Measurements from ENCODE around the gene MPPED1. TPM values are rescaled to one million over a fixed set of nuclear protein-coding genes. Genes with fewer than 3 reads are reported as not detected.

Gene MPPED1
- total RNA-seq, 1 experiment from 2014 or later = 0.35 TPM

DNA sequence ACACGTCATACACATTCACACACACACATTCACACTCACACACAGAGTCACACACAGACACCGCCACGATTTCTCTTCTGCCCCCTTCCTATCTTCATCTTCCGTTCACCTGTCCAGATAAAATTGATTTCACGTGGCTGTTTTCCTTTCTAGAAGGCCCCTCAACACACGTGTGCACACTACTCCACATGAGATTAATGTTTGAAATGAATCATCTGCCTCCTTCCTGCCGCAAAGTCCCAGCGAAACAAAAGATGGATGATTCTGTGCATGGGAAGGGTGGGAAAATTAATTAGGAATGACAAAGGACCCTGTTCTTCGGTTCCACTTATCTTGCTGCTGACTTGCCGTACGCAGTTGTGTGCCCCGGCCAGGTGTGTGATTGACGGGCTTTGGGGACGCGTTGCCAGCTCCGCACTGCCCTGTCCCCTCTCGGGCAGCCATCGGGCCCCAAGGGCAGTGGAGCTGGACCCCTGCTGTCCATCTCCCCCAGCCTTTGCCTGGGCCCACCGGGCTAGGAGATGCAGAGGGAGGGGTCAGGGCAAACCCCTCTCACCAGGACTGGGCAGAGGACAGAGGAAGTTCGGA is 73.8 kb downstream of the MPPED1 start:
- Mint-ChIP-seq H3K4me1 (peaks cover 13% of the 10 kb centered on the region), H3K4me3 (no peak overlapping the region), H3K27me3 (ENCODE audit: low read depth) (no peaks in the 10 kb centered on the region; the same call in 1 of the 2 replicates), H3K36me3 (no peaks in the 10 kb centered on the region), H3K9me3 (no peaks in the 10 kb centered on the region), H3K27ac (no peak overlapping the region)
- TF ChIP-seq ZNF219 (CRISPR knock-in tag; IDR thresholded peaks at IDR 0.05; ENCODE audit: borderline replicate concordance) = no peak
- TF ChIP-seq KAT7 (CRISPR knock-in tag; IDR thresholded peaks at IDR 0.05; ENCODE audit: borderline replicate concordance) = no peak
- TF ChIP-seq, protein P1, sequence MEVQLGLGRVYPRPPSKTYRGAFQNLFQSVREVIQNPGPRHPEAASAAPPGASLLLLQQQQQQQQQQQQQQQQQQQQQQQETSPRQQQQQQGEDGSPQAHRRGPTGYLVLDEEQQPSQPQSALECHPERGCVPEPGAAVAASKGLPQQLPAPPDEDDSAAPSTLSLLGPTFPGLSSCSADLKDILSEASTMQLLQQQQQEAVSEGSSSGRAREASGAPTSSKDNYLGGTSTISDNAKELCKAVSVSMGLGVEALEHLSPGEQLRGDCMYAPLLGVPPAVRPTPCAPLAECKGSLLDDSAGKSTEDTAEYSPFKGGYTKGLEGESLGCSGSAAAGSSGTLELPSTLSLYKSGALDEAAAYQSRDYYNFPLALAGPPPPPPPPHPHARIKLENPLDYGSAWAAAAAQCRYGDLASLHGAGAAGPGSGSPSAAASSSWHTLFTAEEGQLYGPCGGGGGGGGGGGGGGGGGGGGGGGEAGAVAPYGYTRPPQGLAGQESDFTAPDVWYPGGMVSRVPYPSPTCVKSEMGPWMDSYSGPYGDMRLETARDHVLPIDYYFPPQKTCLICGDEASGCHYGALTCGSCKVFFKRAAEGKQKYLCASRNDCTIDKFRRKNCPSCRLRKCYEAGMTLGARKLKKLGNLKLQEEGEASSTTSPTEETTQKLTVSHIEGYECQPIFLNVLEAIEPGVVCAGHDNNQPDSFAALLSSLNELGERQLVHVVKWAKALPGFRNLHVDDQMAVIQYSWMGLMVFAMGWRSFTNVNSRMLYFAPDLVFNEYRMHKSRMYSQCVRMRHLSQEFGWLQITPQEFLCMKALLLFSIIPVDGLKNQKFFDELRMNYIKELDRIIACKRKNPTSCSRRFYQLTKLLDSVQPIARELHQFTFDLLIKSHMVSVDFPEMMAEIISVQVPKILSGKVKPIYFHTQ (CRISPR knock-in tag; IDR thresholded peaks at IDR 0.05) = no peak
- TF ChIP-seq, protein P2, sequence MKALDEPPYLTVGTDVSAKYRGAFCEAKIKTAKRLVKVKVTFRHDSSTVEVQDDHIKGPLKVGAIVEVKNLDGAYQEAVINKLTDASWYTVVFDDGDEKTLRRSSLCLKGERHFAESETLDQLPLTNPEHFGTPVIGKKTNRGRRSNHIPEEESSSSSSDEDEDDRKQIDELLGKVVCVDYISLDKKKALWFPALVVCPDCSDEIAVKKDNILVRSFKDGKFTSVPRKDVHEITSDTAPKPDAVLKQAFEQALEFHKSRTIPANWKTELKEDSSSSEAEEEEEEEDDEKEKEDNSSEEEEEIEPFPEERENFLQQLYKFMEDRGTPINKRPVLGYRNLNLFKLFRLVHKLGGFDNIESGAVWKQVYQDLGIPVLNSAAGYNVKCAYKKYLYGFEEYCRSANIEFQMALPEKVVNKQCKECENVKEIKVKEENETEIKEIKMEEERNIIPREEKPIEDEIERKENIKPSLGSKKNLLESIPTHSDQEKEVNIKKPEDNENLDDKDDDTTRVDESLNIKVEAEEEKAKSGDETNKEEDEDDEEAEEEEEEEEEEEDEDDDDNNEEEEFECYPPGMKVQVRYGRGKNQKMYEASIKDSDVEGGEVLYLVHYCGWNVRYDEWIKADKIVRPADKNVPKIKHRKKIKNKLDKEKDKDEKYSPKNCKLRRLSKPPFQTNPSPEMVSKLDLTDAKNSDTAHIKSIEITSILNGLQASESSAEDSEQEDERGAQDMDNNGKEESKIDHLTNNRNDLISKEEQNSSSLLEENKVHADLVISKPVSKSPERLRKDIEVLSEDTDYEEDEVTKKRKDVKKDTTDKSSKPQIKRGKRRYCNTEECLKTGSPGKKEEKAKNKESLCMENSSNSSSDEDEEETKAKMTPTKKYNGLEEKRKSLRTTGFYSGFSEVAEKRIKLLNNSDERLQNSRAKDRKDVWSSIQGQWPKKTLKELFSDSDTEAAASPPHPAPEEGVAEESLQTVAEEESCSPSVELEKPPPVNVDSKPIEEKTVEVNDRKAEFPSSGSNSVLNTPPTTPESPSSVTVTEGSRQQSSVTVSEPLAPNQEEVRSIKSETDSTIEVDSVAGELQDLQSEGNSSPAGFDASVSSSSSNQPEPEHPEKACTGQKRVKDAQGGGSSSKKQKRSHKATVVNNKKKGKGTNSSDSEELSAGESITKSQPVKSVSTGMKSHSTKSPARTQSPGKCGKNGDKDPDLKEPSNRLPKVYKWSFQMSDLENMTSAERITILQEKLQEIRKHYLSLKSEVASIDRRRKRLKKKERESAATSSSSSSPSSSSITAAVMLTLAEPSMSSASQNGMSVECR (CRISPR knock-in tag; IDR thresholded peaks at IDR 0.05; ENCODE audit: borderline replicate concordance) = no peak
- TF ChIP-seq ZNF396 (CRISPR knock-in tag; IDR thresholded peaks at IDR 0.05; ENCODE audit: borderline replicate concordance) = no peak
- TF ChIP-seq CREM (CRISPR knock-in tag; IDR thresholded peaks at IDR 0.05) = no peak
- TF ChIP-seq ZNF121 (CRISPR knock-in tag; IDR thresholded peaks at IDR 0.05) = no peak
- TF ChIP-seq, protein P3, sequence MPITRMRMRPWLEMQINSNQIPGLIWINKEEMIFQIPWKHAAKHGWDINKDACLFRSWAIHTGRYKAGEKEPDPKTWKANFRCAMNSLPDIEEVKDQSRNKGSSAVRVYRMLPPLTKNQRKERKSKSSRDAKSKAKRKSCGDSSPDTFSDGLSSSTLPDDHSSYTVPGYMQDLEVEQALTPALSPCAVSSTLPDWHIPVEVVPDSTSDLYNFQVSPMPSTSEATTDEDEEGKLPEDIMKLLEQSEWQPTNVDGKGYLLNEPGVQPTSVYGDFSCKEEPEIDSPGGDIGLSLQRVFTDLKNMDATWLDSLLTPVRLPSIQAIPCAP (CRISPR knock-in tag; IDR thresholded peaks at IDR 0.05) = no peak
- TF ChIP-seq SMAD3 (CRISPR knock-in tag; IDR thresholded peaks at IDR 0.05; ENCODE audit: borderline replicate concordance) = no peak
- POLR2A ChIA-PET = no interaction called here
- DNase-seq (ENCODE audit: low spot score) (no peak), ATAC-seq (no peak)
- CTCF ChIA-PET = interaction anchor here (0.7 kb wide), 1 partner anchor 31 kb away, joined by 3 read pairs; no protein-coding TSS in a partner anchor

DNA sequence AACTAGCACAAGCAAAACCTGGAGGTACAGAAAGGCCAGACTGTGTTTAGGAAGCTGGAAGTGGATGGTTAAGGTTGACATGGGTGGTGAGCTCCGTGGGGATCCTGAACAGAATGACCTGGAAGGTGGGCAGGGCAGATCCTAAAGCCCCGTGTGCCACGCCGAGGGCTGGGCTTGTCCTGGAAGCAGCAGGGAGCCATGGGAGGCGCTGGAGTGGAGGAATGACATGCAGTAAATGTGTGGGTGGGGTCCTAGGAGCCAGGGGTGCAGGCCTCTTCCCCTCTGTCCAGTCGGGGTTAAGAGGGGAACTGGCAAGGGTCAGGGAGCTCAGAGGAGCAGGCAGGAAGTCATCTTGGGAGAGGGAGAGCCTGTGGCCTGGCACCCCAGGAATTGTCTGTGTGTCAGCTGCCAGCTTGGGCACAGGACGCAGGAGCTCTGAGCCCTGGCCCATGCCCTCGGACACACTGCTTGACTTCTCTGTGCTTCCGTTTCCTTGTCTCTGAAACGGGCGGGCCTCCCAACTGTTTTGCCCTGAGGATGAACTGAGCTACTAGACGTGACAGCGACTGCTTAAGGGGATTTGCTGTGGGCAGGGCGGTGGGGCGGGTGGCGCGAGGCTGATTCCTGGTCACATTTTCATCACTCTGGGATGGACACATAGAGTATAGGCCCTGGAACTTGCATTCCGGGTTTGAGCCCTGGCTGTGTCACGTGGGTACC is 75.7 kb downstream of the MPPED1 start:
- no peak overlapping the region for H3K4me3 Mint-ChIP-seq
- H3K27me3 Mint-ChIP-seq (ENCODE audit: low read depth) = no peaks in the 10 kb centered on the region; the same call in 1 of the 2 replicates
- H3K4me1 Mint-ChIP-seq = no peaks in the 10 kb centered on the region; the same call in 1 of the 2 replicates
- ChIA-PET POLR2A (no interaction called here), CTCF (interaction anchor here (1.0 kb wide), 1 partner anchor 28 kb away, joined by 4 read pairs; no protein-coding TSS in a partner anchor)
- no peaks in the 10 kb centered on the region for H3K36me3 Mint-ChIP-seq
- ATAC-seq = no peak
- peaks cover 13% of the 10 kb centered on the region for H3K9me3 Mint-ChIP-seq
- H3K27ac Mint-ChIP-seq = no peak overlapping the region
- DNase-seq (ENCODE audit: low spot score) = no peak
- TF ChIP-seq FOXP1 (CRISPR knock-in tag; IDR thresholded peaks at IDR 0.05; ENCODE audit: borderline replicate concordance) (no peak), FOXK1 (CRISPR knock-in tag; IDR thresholded peaks at IDR 0.05) (no peak), NR2C2 (CRISPR knock-in tag; IDR thresholded peaks at IDR 0.05) (no peak), OVOL2 (CRISPR knock-in tag; IDR thresholded peaks at IDR 0.05; ENCODE audit: borderline replicate concordance) (no peak), HMGA2 (CRISPR knock-in tag; IDR thresholded peaks at IDR 0.05) (no peak), ESRRA (CRISPR knock-in tag; IDR thresholded peaks at IDR 0.05; ENCODE audit: borderline replicate concordance) (no peak), NR1H2 (CRISPR knock-in tag; IDR thresholded peaks at IDR 0.05) (no peak)
- TF ChIP-seq, protein P4, sequence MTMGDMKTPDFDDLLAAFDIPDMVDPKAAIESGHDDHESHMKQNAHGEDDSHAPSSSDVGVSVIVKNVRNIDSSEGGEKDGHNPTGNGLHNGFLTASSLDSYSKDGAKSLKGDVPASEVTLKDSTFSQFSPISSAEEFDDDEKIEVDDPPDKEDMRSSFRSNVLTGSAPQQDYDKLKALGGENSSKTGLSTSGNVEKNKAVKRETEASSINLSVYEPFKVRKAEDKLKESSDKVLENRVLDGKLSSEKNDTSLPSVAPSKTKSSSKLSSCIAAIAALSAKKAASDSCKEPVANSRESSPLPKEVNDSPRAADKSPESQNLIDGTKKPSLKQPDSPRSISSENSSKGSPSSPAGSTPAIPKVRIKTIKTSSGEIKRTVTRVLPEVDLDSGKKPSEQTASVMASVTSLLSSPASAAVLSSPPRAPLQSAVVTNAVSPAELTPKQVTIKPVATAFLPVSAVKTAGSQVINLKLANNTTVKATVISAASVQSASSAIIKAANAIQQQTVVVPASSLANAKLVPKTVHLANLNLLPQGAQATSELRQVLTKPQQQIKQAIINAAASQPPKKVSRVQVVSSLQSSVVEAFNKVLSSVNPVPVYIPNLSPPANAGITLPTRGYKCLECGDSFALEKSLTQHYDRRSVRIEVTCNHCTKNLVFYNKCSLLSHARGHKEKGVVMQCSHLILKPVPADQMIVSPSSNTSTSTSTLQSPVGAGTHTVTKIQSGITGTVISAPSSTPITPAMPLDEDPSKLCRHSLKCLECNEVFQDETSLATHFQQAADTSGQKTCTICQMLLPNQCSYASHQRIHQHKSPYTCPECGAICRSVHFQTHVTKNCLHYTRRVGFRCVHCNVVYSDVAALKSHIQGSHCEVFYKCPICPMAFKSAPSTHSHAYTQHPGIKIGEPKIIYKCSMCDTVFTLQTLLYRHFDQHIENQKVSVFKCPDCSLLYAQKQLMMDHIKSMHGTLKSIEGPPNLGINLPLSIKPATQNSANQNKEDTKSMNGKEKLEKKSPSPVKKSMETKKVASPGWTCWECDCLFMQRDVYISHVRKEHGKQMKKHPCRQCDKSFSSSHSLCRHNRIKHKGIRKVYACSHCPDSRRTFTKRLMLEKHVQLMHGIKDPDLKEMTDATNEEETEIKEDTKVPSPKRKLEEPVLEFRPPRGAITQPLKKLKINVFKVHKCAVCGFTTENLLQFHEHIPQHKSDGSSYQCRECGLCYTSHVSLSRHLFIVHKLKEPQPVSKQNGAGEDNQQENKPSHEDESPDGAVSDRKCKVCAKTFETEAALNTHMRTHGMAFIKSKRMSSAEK (CRISPR knock-in tag; IDR thresholded peaks at IDR 0.05; ENCODE audit: borderline replicate concordance) = no peak
- TF ChIP-seq, protein P5, sequence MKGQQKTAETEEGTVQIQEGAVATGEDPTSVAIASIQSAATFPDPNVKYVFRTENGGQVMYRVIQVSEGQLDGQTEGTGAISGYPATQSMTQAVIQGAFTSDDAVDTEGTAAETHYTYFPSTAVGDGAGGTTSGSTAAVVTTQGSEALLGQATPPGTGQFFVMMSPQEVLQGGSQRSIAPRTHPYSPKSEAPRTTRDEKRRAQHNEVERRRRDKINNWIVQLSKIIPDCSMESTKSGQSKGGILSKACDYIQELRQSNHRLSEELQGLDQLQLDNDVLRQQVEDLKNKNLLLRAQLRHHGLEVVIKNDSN (CRISPR knock-in tag; IDR thresholded peaks at IDR 0.05) = no peak
- TF ChIP-seq, protein P6, sequence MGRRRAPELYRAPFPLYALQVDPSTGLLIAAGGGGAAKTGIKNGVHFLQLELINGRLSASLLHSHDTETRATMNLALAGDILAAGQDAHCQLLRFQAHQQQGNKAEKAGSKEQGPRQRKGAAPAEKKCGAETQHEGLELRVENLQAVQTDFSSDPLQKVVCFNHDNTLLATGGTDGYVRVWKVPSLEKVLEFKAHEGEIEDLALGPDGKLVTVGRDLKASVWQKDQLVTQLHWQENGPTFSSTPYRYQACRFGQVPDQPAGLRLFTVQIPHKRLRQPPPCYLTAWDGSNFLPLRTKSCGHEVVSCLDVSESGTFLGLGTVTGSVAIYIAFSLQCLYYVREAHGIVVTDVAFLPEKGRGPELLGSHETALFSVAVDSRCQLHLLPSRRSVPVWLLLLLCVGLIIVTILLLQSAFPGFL (CRISPR knock-in tag; IDR thresholded peaks at IDR 0.05; ENCODE audit: borderline replicate concordance) = no peak

Measured in WTC11 (cell line).